HL-60 (cell line): ENCODE results near the gene DIP2B.

Source experiments
- CTCF ChIP-seq: IDR thresholded peaks from one replicate; pipeline ENCODE4 v1.5.1; 2011; ENCODE audit warnings: low read length, control low read depth, inconsistent platforms; ENCODE audit not compliant: insufficient read depth
- GABPA ChIP-seq: IDR thresholded peaks from 2 replicates; pipeline ENCODE4 v1.6.1; 2012; ENCODE audit warnings: low read depth
- POLR2AphosphoS5 ChIP-seq: IDR thresholded peaks from 2 replicates; pipeline ENCODE4 v1.6.1; 2012; ENCODE audit warnings: low read depth

GRCh38 chr12:50665170-50665569 is 160.4 kb downstream of the DIP2B start:
- TF ChIP-seq POLR2AphosphoS5 (no peak), CTCF (no peak), GABPA (no peak)
